ENCODE results near the gene ACADSB.

ACADSB gene

DNA sequence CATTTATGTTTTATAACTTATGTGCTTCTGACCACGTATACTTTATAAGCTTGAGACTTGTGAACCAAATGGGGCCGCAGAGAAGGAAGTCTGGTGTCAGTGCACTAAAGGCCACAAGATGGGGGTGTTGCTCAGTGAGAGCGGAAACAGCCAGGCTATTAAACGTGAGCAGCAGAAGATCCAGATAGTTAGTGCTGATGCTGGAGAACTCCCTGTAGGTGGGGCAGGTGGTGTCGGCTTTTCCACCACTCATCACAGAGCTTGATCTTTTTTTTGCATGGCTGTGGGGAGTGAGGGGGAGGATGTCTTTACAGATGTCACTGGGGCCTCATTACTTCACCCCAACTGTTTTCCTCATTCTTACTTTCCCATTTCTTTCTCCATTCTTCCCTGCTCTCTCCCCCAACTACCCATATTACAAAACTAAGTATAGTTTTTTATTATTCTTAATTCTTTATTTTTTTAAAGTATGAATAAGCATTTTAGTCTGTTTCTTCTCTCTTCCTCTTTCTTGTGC lies 34.7 kb downstream of the ACADSB start:
- no peak overlapping the region for H2BK15ac ChIP-seq (replicated peaks; ENCODE audit: low read depth)
- H2BK5ac ChIP-seq (ENCODE audit: low read length), result no peak overlapping the region
- H3K27ac ChIP-seq (ENCODE audit: low read depth, low read length), result no peak overlapping the region
- H3K27me3 ChIP-seq (ENCODE audit: insufficient read depth, low read length, poor library complexity), result no peaks in the 10 kb centered on the region
- peak; percentile 91 for DNase-seq
- H3K79me2 ChIP-seq (ENCODE audit: control insufficient read depth, insufficient read depth, low read length), result no peaks in the 10 kb centered on the region
- WGBS (ENCODE audit: extremely low coverage, insufficient coverage, low lambda C conversion rate), result no CpG with 5 or more reads among the region's 5 CpGs
- no peaks in the 10 kb centered on the region for H3K36me3 ChIP-seq (ENCODE audit: control insufficient read depth, insufficient read depth, low read length)
- no peak overlapping the region for H3K18ac ChIP-seq (ENCODE audit: low read length)
- no peak overlapping the region for H3K9ac ChIP-seq (ENCODE audit: low read length)
- H3K4ac ChIP-seq (ENCODE audit: low read depth, low read length), result no peak overlapping the region
- no peaks in the 10 kb centered on the region for H3K79me1 ChIP-seq (ENCODE audit: low read length)
- H3K56ac ChIP-seq (ENCODE audit: low read length), result no peak overlapping the region
- H3K4me1 ChIP-seq (ENCODE audit: control insufficient read depth, low read depth, low read length), result peaks cover 2% of the 10 kb centered on the region
- H4K8ac ChIP-seq (ENCODE audit: low read depth, low read length), result no peak overlapping the region
- no peak overlapping the region for H2BK120ac ChIP-seq (ENCODE audit: low read depth, low read length)
- no peak overlapping the region for H4K5ac ChIP-seq (ENCODE audit: low read length)
- H3K23ac ChIP-seq (ENCODE audit: low read length), result no peak overlapping the region
- H3K4me3 ChIP-seq (ENCODE audit: low read length), result no peak overlapping the region
- H3K4me2 ChIP-seq (ENCODE audit: low read length), result no peak overlapping the region
- H2AK5ac ChIP-seq (ENCODE audit: low read length), result no peak overlapping the region

GRCh38 chr10:123044391-123044790 lies 35.6 kb downstream of the ACADSB start:
- H3K36me3 ChIP-seq (ENCODE audit: control insufficient read depth, insufficient read depth, low read length), result no peaks in the 10 kb centered on the region
- H3K9ac ChIP-seq (ENCODE audit: low read length), result no peak overlapping the region
- H4K8ac ChIP-seq (ENCODE audit: low read depth, low read length), result no peak overlapping the region
- H2BK15ac ChIP-seq (replicated peaks; ENCODE audit: low read depth), result no peak overlapping the region
- H4K5ac ChIP-seq (ENCODE audit: low read length), result no peak overlapping the region
- no peak overlapping the region for H3K4me2 ChIP-seq (ENCODE audit: low read length)
- H2BK5ac ChIP-seq (ENCODE audit: low read length), result no peak overlapping the region
- H3K27me3 ChIP-seq (ENCODE audit: insufficient read depth, low read length, poor library complexity), result no peaks in the 10 kb centered on the region
- H3K4me1 ChIP-seq (ENCODE audit: control insufficient read depth, low read depth, low read length), result no peaks in the 10 kb centered on the region
- no peak overlapping the region for H3K4me3 ChIP-seq (ENCODE audit: low read length)
- no peak overlapping the region for H2AK5ac ChIP-seq (ENCODE audit: low read length)
- H3K4ac ChIP-seq (ENCODE audit: low read depth, low read length), result no peak overlapping the region
- H2BK120ac ChIP-seq (ENCODE audit: low read depth, low read length), result no peak overlapping the region
- H3K79me2 ChIP-seq (ENCODE audit: control insufficient read depth, insufficient read depth, low read length), result no peaks in the 10 kb centered on the region
- H3K23ac ChIP-seq (ENCODE audit: low read length), result no peak overlapping the region
- peak; percentile 13 for DNase-seq
- no peak overlapping the region for H3K18ac ChIP-seq (ENCODE audit: low read length)
- no peak overlapping the region for H3K27ac ChIP-seq (ENCODE audit: low read depth, low read length)
- H3K79me1 ChIP-seq (ENCODE audit: low read length), result no peaks in the 10 kb centered on the region
- no peak overlapping the region for H3K56ac ChIP-seq (ENCODE audit: low read length)
- WGBS (ENCODE audit: extremely low coverage, insufficient coverage, low lambda C conversion rate), result no CpG with 5 or more reads among the region's 2 CpGs

DNA sequence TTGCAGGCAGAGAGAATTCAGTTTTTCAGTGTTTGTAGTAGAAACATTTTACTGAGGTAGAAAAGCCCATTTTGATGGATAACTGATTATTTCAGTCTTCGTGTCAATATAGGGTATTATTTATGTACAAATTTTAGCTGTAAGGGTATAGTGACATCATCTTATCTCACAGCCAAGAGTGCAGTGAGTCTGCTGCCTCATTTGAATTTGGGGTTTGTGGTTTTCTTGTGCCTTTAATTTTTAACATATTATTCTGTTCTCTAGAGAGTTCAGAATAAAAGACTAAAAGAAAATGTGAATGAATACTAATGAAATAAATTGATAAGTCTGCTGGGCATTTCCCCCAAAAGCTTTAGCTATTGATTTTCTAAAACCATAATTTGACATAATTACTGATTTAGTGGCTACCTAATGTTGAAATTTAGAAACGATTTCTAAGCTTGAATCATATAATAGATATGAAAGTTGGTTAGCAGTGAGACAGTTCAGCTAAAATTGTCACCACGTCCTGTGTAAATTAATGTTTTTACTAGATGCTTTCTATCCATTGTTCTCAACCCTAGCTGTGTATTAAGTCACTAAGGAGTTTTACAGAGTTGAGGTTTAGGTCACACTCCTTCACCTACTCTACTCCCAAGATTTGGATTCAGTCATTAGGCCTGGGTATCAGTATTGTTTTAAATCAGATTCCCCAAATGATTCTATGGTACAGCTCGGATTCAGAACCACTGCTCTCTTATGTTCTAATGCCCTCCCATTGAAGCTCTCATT lies 37.3 kb downstream of the ACADSB start:
- Histone ChIP-seq H4K8ac (ENCODE audit: low read depth, low read length) (no peak overlapping the region), H4K5ac (ENCODE audit: low read length) (no peak overlapping the region), H3K79me2 (ENCODE audit: control insufficient read depth, insufficient read depth, low read length) (no peaks in the 10 kb centered on the region), H3K23ac (ENCODE audit: low read length) (no peak overlapping the region), H3K4me2 (ENCODE audit: low read length) (no peak overlapping the region), H3K18ac (ENCODE audit: low read length) (no peak overlapping the region), H2BK5ac (ENCODE audit: low read length) (no peak overlapping the region), H3K9ac (ENCODE audit: low read length) (no peak overlapping the region), H3K4ac (ENCODE audit: low read depth, low read length) (no peak overlapping the region), H3K56ac (ENCODE audit: low read length) (no peak overlapping the region), H2BK15ac (replicated peaks; ENCODE audit: low read depth) (no peak overlapping the region), H3K4me1 (ENCODE audit: control insufficient read depth, low read depth, low read length) (no peaks in the 10 kb centered on the region), H3K4me3 (ENCODE audit: low read length) (no peak overlapping the region), H3K27ac (ENCODE audit: low read depth, low read length) (no peak overlapping the region), H3K79me1 (ENCODE audit: low read length) (no peaks in the 10 kb centered on the region), H3K27me3 (ENCODE audit: insufficient read depth, low read length, poor library complexity) (no peaks in the 10 kb centered on the region), H2BK120ac (ENCODE audit: low read depth, low read length) (no peak overlapping the region), H2AK5ac (ENCODE audit: low read length) (no peak overlapping the region), H3K36me3 (ENCODE audit: control insufficient read depth, insufficient read depth, low read length) (no peaks in the 10 kb centered on the region)
- no CpG with 5 or more reads among the region's 4 CpGs for WGBS (ENCODE audit: extremely low coverage, insufficient coverage, low lambda C conversion rate)
- DNase-seq, result no peak

DNA sequence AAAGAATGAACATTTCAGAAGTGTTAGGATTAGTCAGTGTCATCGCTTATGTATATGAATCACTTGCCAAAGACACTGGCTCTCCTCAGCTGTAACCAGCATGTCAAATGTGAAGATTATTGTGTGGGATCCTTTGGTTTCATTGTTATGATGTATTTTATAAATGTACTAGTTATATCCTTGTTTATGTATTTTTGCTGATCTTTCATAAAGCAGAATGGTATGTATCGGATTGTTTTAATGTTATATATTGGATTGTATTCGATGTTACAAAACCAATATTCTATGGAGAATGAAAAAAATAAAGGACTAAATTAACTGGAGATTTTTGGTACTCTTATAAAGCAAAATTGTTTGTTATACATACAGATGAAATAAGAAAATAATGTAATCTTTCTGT lies 49.2 kb downstream of the ACADSB start:
- H2AK5ac ChIP-seq (ENCODE audit: low read length), result no peak overlapping the region
- no peak overlapping the region for H3K4me2 ChIP-seq (ENCODE audit: low read length)
- no peak overlapping the region for H2BK15ac ChIP-seq (replicated peaks; ENCODE audit: low read depth)
- no peak overlapping the region for H3K56ac ChIP-seq (ENCODE audit: low read length)
- no peak overlapping the region for H3K9ac ChIP-seq (ENCODE audit: low read length)
- H3K27ac ChIP-seq (ENCODE audit: low read depth, low read length), result no peak overlapping the region
- H3K36me3 ChIP-seq (ENCODE audit: control insufficient read depth, insufficient read depth, low read length), result no peaks in the 10 kb centered on the region
- H2BK5ac ChIP-seq (ENCODE audit: low read length), result no peak overlapping the region
- H4K5ac ChIP-seq (ENCODE audit: low read length), result no peak overlapping the region
- H3K4ac ChIP-seq (ENCODE audit: low read depth, low read length), result no peak overlapping the region
- H3K27me3 ChIP-seq (ENCODE audit: insufficient read depth, low read length, poor library complexity), result no peaks in the 10 kb centered on the region
- H3K4me3 ChIP-seq (ENCODE audit: low read length), result no peak overlapping the region
- no peak overlapping the region for H3K18ac ChIP-seq (ENCODE audit: low read length)
- WGBS (ENCODE audit: extremely low coverage, insufficient coverage, low lambda C conversion rate), result 100% methylated on average over 2 of the region's 3 CpGs
- H3K4me1 ChIP-seq (ENCODE audit: control insufficient read depth, low read depth, low read length), result no peaks in the 10 kb centered on the region
- H3K79me2 ChIP-seq (ENCODE audit: control insufficient read depth, insufficient read depth, low read length), result no peaks in the 10 kb centered on the region
- no peaks in the 10 kb centered on the region for H3K79me1 ChIP-seq (ENCODE audit: low read length)
- no peak overlapping the region for H3K23ac ChIP-seq (ENCODE audit: low read length)
- no peak overlapping the region for H2BK120ac ChIP-seq (ENCODE audit: low read depth, low read length)
- no peak for DNase-seq
- no peak overlapping the region for H4K8ac ChIP-seq (ENCODE audit: low read depth, low read length)

GRCh38 chr10:123061865-123062264 lies 53.1 kb downstream of the ACADSB start:
- Histone ChIP-seq H4K8ac (ENCODE audit: low read depth, low read length) (no peak overlapping the region), H4K5ac (ENCODE audit: low read length) (no peak overlapping the region), H3K56ac (ENCODE audit: low read length) (no peak overlapping the region), H2AK5ac (ENCODE audit: low read length) (no peak overlapping the region), H3K18ac (ENCODE audit: low read length) (no peak overlapping the region), H3K23ac (ENCODE audit: low read length) (no peak overlapping the region), H3K27me3 (ENCODE audit: insufficient read depth, low read length, poor library complexity) (no peaks in the 10 kb centered on the region), H3K9ac (ENCODE audit: low read length) (no peak overlapping the region), H3K4me1 (ENCODE audit: control insufficient read depth, low read depth, low read length) (no peaks in the 10 kb centered on the region), H3K4ac (ENCODE audit: low read depth, low read length) (no peak overlapping the region), H3K4me2 (ENCODE audit: low read length) (no peak overlapping the region), H3K4me3 (ENCODE audit: low read length) (no peak overlapping the region), H3K36me3 (ENCODE audit: control insufficient read depth, insufficient read depth, low read length) (no peaks in the 10 kb centered on the region), H2BK15ac (replicated peaks; ENCODE audit: low read depth) (no peak overlapping the region), H2BK120ac (ENCODE audit: low read depth, low read length) (no peak overlapping the region), H3K79me1 (ENCODE audit: low read length) (no peaks in the 10 kb centered on the region), H3K79me2 (ENCODE audit: control insufficient read depth, insufficient read depth, low read length) (no peaks in the 10 kb centered on the region), H3K27ac (ENCODE audit: low read depth, low read length) (no peak overlapping the region), H2BK5ac (ENCODE audit: low read length) (no peak overlapping the region)
- DNase-seq, result no peak
- WGBS (ENCODE audit: extremely low coverage, insufficient coverage, low lambda C conversion rate), result no CpG with 5 or more reads among the region's 2 CpGs

- Histone ChIP-seq H4K8ac (ENCODE audit: low read depth, low read length) (no peak overlapping the region), H3K4me1 (ENCODE audit: control insufficient read depth, low read depth, low read length) (no peaks in the 10 kb centered on the region), H2AK5ac (ENCODE audit: low read length) (no peak overlapping the region), H3K56ac (ENCODE audit: low read length) (no peak overlapping the region), H3K4ac (ENCODE audit: low read depth, low read length) (no peak overlapping the region), H3K4me2 (ENCODE audit: low read length) (no peak overlapping the region), H3K79me2 (ENCODE audit: control insufficient read depth, insufficient read depth, low read length) (no peaks in the 10 kb centered on the region), H3K27me3 (ENCODE audit: insufficient read depth, low read length, poor library complexity) (no peaks in the 10 kb centered on the region), H4K5ac (ENCODE audit: low read length) (no peak overlapping the region), H3K23ac (ENCODE audit: low read length) (no peak overlapping the region), H2BK120ac (ENCODE audit: low read depth, low read length) (no peak overlapping the region), H3K79me1 (ENCODE audit: low read length) (no peaks in the 10 kb centered on the region), H3K27ac (ENCODE audit: low read depth, low read length) (no peak overlapping the region), H2BK5ac (ENCODE audit: low read length) (no peak overlapping the region), H3K36me3 (ENCODE audit: control insufficient read depth, insufficient read depth, low read length) (no peaks in the 10 kb centered on the region), H3K4me3 (ENCODE audit: low read length) (no peak overlapping the region), H3K9ac (ENCODE audit: low read length) (no peak overlapping the region), H3K18ac (ENCODE audit: low read length) (no peak overlapping the region), H2BK15ac (replicated peaks; ENCODE audit: low read depth) (no peak overlapping the region)
- no CpG with 5 or more reads among the region's 10 CpGs for WGBS (ENCODE audit: extremely low coverage, insufficient coverage, low lambda C conversion rate)
- no peak for DNase-seq
These were observed 53.9 kb downstream of the ACADSB start for GRCh38 chr10:123062726-123063125.
